D721Med (cell line): Measurements from ENCODE around the gene TNPO3.
"Not testable (repeated sequence)": the region's sequence is repeated elsewhere in the genome, so short reads cannot be mapped to it uniquely, and the experiment has no call there.

Experiments used
- DNase-seq: peaks from one replicate; pipeline ENCODE4 v3.0.0; 2011; ENCODE audit warnings: low spot score; ENCODE audit not compliant: insufficient read length
- FAIRE-seq: peaks from 2 replicates; lab custom pipeline; 2011; peaks lifted over from hg19 to GRCh38; lab: Jason Lieb, UNC
- CTCF ChIP-seq: IDR thresholded peaks from 2 replicates; pipeline ENCODE4 v1.5.1; 2012; ENCODE audit warnings: mild to moderate bottlenecking, control low read depth; ENCODE audit not compliant: insufficient read depth; ENCODE audit errors: missing control alignments

The TNPO3 gene

DNA sequence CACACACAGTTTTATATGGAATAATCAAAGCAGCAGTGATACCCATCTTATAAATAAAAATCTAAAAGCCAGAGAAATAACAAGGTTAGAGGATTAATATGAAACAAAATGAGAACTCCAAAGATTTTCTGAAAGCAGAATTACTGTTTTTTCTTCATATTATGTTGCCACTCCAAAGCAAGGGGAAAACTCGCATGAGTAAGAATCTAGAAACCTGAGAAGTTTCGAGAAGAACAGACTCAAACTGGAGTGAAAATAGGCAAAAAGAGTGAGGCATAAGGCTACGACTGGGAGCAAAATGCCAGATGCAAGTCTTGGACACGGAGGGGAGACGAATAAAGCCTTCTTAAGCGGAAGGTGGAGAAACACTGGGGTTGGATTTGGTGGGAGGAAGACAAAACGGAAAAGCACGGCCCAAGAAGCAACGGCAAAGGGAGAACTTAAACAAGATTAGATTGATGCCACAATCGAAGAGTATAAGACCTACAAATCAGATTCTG is 923 bp downstream of the TNPO3 start:
- DNase-seq (no peak), FAIRE-seq (no peak)

GRCh38 chr7:129052441-129052840 is 2.5 kb downstream of the TNPO3 start:
- DNase-seq (no peak), FAIRE-seq (no peak)
- TF ChIP-seq CTCF = no peak

More for the DNA sequence above, 923 bp downstream of the TNPO3 start:
- no peak for TF ChIP-seq CTCF

- DNase-seq, FAIRE-seq: not testable (repeated sequence)
Measured at GRCh38 chr7:129051459-129051858, 3.5 kb downstream of the TNPO3 start.

DNA sequence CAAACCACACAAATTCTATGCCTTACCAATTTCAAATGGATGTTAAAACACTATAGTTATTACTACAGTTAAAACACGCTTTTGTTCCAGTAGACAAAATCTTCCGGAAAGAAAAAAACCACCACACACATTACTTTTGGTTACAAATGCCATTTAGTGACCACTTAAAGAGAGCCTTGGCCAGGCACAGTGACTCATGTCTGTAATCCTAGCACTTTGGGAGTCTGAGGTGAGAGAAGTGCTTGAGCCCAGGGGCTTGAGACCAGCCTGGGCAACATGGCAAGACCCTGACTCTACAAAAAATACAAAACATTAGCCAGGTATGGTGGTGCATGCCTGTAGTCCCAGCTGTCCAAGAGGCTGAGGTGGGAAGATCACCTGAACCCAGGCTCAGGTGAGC is 7.2 kb downstream of the TNPO3 start:
- no peak for DNase-seq
- no peak for FAIRE-seq
- TF ChIP-seq CTCF = no peak

DNA sequence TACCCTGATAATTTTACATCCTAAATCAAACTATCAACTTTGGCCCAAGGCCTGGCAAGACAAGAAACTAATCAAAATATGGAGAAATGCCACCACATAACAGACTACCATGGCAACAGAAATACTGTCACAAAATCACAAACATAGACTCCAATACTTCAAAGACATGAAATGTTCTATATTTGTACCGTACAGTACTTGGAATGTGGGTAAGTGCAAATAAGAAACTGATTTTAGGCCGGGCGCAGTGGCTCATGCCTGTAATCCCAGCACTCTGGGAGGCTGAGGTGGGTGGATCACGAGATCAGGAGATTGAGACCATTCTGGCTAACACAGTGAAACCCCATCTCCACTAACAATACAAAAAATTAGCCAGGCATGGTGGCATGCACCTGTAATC is 9.2 kb downstream of the TNPO3 start:
- DNase-seq (no peak), FAIRE-seq (no peak)
- no peak for TF ChIP-seq CTCF

GRCh38 chr7:129043012-129043411 is 11.9 kb downstream of the TNPO3 start:
- TF ChIP-seq CTCF = no peak
- DNase-seq (no peak), FAIRE-seq (no peak)

DNA sequence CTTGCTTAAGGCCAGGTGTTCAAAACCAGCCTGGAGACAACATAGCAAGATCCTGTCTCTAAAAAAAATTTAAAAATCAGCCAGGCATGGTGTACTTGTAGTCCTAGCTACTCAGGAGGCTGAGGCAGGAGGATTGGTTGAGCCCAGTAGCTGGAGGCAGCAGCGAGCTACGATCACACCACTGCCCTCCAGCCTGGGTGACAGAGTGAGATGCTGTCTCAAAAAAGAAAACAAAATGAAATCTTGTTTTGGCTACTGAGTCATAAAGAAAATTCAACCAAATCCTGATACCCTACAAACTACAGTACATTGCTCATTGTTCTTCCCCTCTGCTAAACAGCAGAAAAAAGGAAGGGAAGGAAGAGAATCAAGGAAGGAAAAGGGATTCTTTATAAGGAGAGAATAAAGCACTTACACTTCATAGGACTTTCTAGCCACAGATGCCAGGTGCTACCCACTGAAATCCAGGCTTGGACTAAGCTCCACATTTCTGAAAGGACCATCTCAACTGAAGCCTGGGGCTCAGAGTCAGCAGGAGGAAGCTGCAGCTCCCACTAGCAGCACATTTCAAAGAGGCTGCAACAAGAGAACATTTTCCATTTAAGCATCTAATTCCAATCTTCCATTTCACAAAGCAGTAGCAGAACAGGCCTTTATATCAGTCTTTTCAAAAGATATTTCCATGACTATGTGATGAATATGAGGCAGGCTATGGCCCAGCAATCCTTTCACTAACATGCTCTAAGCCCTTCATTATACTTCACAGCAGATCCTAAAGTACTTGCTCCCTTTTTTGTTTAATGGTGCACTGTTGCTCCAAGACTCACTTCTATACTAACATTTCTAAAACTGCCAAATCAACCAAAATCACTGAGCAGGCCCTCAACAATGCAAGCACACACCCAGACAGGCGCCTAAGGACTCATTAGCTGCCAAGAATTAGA is 13.5 kb downstream of the TNPO3 start:
- peak; percentile 11 for FAIRE-seq
- no peak for DNase-seq
- no peak for TF ChIP-seq CTCF

DNA sequence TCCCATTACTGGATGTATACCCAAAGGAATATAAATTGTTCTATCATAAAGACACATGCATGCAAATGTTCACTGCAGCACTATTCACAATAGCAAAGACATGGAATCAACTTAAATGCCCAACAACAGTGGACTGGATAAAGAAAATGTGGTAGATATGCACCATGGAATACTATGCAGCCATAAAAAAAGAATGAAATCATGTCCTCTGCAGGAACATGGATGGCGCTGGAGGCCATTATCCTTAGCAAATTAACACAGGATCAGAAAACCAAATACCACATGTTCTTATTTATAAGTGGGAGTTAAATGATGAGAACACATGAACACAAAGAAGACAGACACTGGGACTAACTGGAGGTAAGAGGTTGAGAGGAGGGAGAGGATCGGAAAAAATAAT is 16.4 kb downstream of the TNPO3 start:
- DNase-seq = not testable (repeated sequence)
- FAIRE-seq = peak; percentile 66
